Loucy (cell line): Measurements from ENCODE around the gene SDCBP2.
A peak's percentile ranks its signal among the peaks of the same experiment; 100 is the strongest.
"Not testable (repeated sequence)": the region's sequence is repeated elsewhere in the genome, so short reads cannot be mapped to it uniquely, and the experiment has no call there.

Experiments used
- H2AFZ ChIP-seq: fragments of 200-600 bp; sonication (generic); 2 replicates; pipeline ENCODE4 v1.6.0; 2016; ENCODE audit warnings: antibody characterized with exemption, mild to moderate bottlenecking, low read length, moderate library complexity
- H3F3A ChIP-seq: fragments of 200-600 bp; 2 replicates; pipeline ENCODE4 v1.6.0; 2016; ENCODE audit warnings: antibody characterized with exemption, low read depth, mild to moderate bottlenecking
- H3K27me3 ChIP-seq: fragments of 200-600 bp; sonication (generic); 2 replicates; pipeline ENCODE4 v1.6.1; 2014; ENCODE audit warnings: low read length, mild to moderate bottlenecking; ENCODE audit not compliant: insufficient read depth, poor library complexity, severe bottlenecking
- H3K36me3 ChIP-seq: fragments of 200-600 bp; sonication (generic); 2 replicates; pipeline ENCODE4 v1.6.1; 2016; ENCODE audit warnings: low read length; ENCODE audit not compliant: insufficient read depth
- H3K4me1 ChIP-seq: fragments of 200-600 bp; sonication (generic); 2 replicates; pipeline ENCODE4 v1.5.1; 2014; ENCODE audit warnings: low read length, mild to moderate bottlenecking; ENCODE audit not compliant: insufficient read depth, poor library complexity, severe bottlenecking
- H3K4me2 ChIP-seq: fragments of 200-600 bp; sonication (generic); 2 replicates; pipeline ENCODE4 v1.6.0; 2014; ENCODE audit warnings: antibody characterized with exemption, low read length, low read depth, mild to moderate bottlenecking; ENCODE audit not compliant: poor library complexity, severe bottlenecking
- H3K4me3 ChIP-seq: fragments of 200-600 bp; sonication (generic); 2 replicates; pipeline ENCODE4 v1.5.1; 2014; ENCODE audit warnings: low read length, mild to moderate bottlenecking, mixed read lengths; ENCODE audit not compliant: poor library complexity, severe bottlenecking
- H3K79me2 ChIP-seq: fragments of 200-600 bp; sonication (generic); 2 replicates; pipeline ENCODE4 v1.6.1; 2014; ENCODE audit warnings: low read length; ENCODE audit not compliant: insufficient read depth
- H3K9ac ChIP-seq: fragments of 200-600 bp; sonication (generic); 2 replicates; pipeline ENCODE4 v1.6.0; 2014; ENCODE audit warnings: mild to moderate bottlenecking, low read depth, low read length, moderate library complexity; ENCODE audit not compliant: poor library complexity, severe bottlenecking
- H3K9me2 ChIP-seq: fragments of 200-600 bp; sonication (generic); replicated peaks from 2 replicates; pipeline ENCODE4 v1.6.1; 2016; ENCODE audit warnings: low read depth, low read length, mixed read lengths
- H3K9me3 ChIP-seq: fragments of 200-600 bp; sonication (generic); 2 replicates; pipeline ENCODE4 v1.6.1; 2014; ENCODE audit warnings: mild to moderate bottlenecking, antibody characterized with exemption, low read length, low read depth; ENCODE audit not compliant: insufficient read depth
- H4K20me1 ChIP-seq: fragments of 200-600 bp; sonication (generic); 2 replicates; pipeline ENCODE4 v1.6.0; 2014; ENCODE audit warnings: antibody characterized with exemption, low read length, mild to moderate bottlenecking; ENCODE audit not compliant: insufficient read depth, poor library complexity, severe bottlenecking
- EZH2phosphoT487 ChIP-seq: fragments of 200-600 bp; IDR thresholded peaks from 2 replicates; pipeline ENCODE4 v1.6.1; 2018; ENCODE audit warnings: antibody characterized with exemption, mild to moderate bottlenecking, moderate library complexity, borderline replicate concordance
- TF ChIP-seq, protein P1 (sequence below): fragments of 200-600 bp; sonication (generic); conservative IDR thresholded peaks from 2 replicates; pipeline ENCODE4 v1.5.1; 2014; ENCODE audit warnings: mild to moderate bottlenecking, antibody characterized with exemption, low read length

Gene SDCBP2

GRCh38 chr20:1345030-1345755 is 16.3 kb upstream of the SDCBP2 start:
- TF ChIP-seq, protein P1, sequence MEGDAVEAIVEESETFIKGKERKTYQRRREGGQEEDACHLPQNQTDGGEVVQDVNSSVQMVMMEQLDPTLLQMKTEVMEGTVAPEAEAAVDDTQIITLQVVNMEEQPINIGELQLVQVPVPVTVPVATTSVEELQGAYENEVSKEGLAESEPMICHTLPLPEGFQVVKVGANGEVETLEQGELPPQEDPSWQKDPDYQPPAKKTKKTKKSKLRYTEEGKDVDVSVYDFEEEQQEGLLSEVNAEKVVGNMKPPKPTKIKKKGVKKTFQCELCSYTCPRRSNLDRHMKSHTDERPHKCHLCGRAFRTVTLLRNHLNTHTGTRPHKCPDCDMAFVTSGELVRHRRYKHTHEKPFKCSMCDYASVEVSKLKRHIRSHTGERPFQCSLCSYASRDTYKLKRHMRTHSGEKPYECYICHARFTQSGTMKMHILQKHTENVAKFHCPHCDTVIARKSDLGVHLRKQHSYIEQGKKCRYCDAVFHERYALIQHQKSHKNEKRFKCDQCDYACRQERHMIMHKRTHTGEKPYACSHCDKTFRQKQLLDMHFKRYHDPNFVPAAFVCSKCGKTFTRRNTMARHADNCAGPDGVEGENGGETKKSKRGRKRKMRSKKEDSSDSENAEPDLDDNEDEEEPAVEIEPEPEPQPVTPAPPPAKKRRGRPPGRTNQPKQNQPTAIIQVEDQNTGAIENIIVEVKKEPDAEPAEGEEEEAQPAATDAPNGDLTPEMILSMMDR: no peak
- TF ChIP-seq EZH2phosphoT487: no peak
- peaks cover 8% of the 10 kb centered on the region; the same call in 1 of the 2 replicates for H3K9me3 ChIP-seq
- H2AFZ ChIP-seq: no peak overlapping the region

DNA sequence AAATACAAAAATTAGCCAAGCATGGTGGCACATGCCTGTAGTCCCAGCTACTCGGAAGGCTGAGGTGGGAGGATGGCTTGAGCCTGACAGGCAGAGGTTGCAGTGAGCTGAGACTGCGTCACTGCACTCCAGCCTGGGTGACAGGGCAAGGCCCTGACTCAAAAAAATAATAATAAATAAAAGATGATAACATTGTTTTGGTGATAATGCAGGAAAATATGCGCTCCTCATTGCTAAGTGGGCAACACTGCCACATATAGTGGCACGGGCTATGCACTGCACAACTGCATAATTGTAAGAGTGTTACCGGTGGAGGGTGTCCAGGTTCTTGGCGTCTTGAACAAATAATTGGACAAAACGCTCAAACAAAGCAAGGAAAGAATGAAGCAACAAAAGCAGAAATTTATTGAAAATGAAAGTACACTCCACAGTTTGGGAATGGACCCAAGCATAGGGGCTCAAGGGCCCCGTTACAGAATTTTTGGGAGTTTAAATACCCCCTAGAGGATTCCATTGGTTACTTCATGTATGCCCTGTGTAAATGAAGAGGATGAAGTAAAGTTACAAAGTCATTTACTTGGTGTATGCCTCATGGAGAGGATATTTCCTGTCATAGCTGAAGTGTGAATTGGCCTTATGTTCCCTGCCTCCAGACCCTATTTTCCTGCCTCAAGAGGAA is 14.6 kb upstream of the SDCBP2 start:
- H3K79me2 ChIP-seq, H2AFZ ChIP-seq, H3K9me2 ChIP-seq, H3F3A ChIP-seq, H3K9ac ChIP-seq, H3K4me3 ChIP-seq, H3K27me3 ChIP-seq, H4K20me1 ChIP-seq, H3K9me3 ChIP-seq, H3K4me2 ChIP-seq, H3K36me3 ChIP-seq: not testable (repeated sequence)
- peaks cover 15% of the 10 kb centered on the region for H3K4me1 ChIP-seq
- TF ChIP-seq, protein P1: 0 out of 2 replicates have a peak, but pooled peaks have one; percentile 10

More at GRCh38 chr20:1345030-1345755, 16.3 kb upstream of the SDCBP2 start:
- Histone ChIP-seq H3K4me1 (peaks cover 15% of the 10 kb centered on the region), H3F3A (no peaks in the 10 kb centered on the region), H4K20me1 (no peaks in the 10 kb centered on the region), H3K4me2 (no peak overlapping the region), H3K79me2 (no peaks in the 10 kb centered on the region), H3K27me3 (no peaks in the 10 kb centered on the region), H3K4me3 (no peak overlapping the region), H3K9me2 (no peaks in the 10 kb centered on the region), H3K36me3 (no peaks in the 10 kb centered on the region), H3K9ac (no peak overlapping the region)

- no peak overlapping the region for H3K4me3 ChIP-seq
- no peak overlapping the region for H3K4me2 ChIP-seq
- H3K36me3 ChIP-seq: no peaks in the 10 kb centered on the region
- H3K79me2 ChIP-seq: no peaks in the 10 kb centered on the region
- H3K9ac ChIP-seq: no peak overlapping the region
- TF ChIP-seq EZH2phosphoT487: no peak
- TF ChIP-seq, protein P1: no peak
- H3F3A ChIP-seq: no peaks in the 10 kb centered on the region
- H2AFZ ChIP-seq: no peak overlapping the region
- no peaks in the 10 kb centered on the region for H4K20me1 ChIP-seq
- H3K9me2 ChIP-seq: no peaks in the 10 kb centered on the region
- H3K27me3 ChIP-seq: no peaks in the 10 kb centered on the region
- no peaks in the 10 kb centered on the region for H3K9me3 ChIP-seq
- peaks cover 13% of the 10 kb centered on the region for H3K4me1 ChIP-seq
Measured at GRCh38 chr20:1341561-1342265, 12.8 kb upstream of the SDCBP2 start.
